Gastrocnemius medialis (tissue), 4 donors: ENCODE measurements around the gene VTI1B.

Source experiments
- CTCF ChIP-seq, 5 experiments: fragments of 450-650 bp in 3 of 5; fragments of 200-600 bp in 2 of 5; sonication (generic) in 2 of 5; IDR thresholded peaks in 4 of 5; conservative IDR thresholded peaks in 1 of 5; 1 replicate in 4 of 5; 2 replicates in 1 of 5; pipeline ENCODE4 v1.5.1; 2016 to 2019; ENCODE audit warnings: antibody characterized with exemption in 5 of 5, mild to moderate bottlenecking in 3 of 5, moderate library complexity in 3 of 5
- POLR2A ChIP-seq, 2 donors: fragments of 450-650 bp; IDR thresholded peaks; one replicate each; pipeline ENCODE4 v1.6.1; 2017; ENCODE audit warnings: antibody characterized with exemption in 2 of 2, mild to moderate bottlenecking in 2 of 2, moderate library complexity in 2 of 2

GRCh38 chr14:67695394-67695949, 21.0 kb upstream of the VTI1B start, which contains the start of gene RDH11:
- TF ChIP-seq CTCF (IDR thresholded peaks at IDR 0.05 in 4 of 5, conservative IDR thresholded peaks at IDR 0.05 in 1 of 5) = no peak
- TF ChIP-seq POLR2A (IDR thresholded peaks at IDR 0.05) = peak; percentile 45 to 63
